ENCODE measurements around the gene TBC1D14. TPM values are rescaled to one million over a fixed set of nuclear protein-coding genes. Genes with fewer than 3 reads are reported as not detected.
A peak's percentile ranks its signal among the peaks of the same experiment; 100 is the strongest.

The TBC1D14 gene
- total and polyA plus RNA-seq, 9 of the 15 experiments (the other 6 are each of a cell fraction or from before 2014, with no cell fraction given) = 2.1 to 59.6 (median 44.8) TPM

GRCh38 chr4:6909113-6909969 lies at the start of gene TBC1D14 (continued):
- TF ChIP-seq HNRNPLL (IDR thresholded peaks at IDR 0.05; ENCODE audit: low read depth, low read length, poor library complexity, severe bottlenecking) = peak; percentile 23
- no peak for TF ChIP-seq ZNF699 (CRISPR knock-in tag; IDR thresholded peaks at IDR 0.05; ENCODE audit: insufficient replicate concordance)
- TF ChIP-seq ZNF232 (CRISPR knock-in tag; IDR thresholded peaks at IDR 0.05) = no peak
- TF ChIP-seq GATAD2A (IDR thresholded peaks at IDR 0.05) = peak; percentile 86; the same call in 1 of the 2 replicates
- no peak for TF ChIP-seq TSC22D4 (tag; IDR thresholded peaks at IDR 0.05)
- TF ChIP-seq ZNF766 (CRISPR knock-in tag; conservative IDR thresholded peaks at IDR 0.05) = peak; percentile 36
- no peak for TF ChIP-seq ZNF77 (CRISPR knock-in tag; IDR thresholded peaks at IDR 0.05)
- TF ChIP-seq ZNF695 (CRISPR knock-in tag; IDR thresholded peaks at IDR 0.05) = no peak
- TF ChIP-seq, protein P1, sequence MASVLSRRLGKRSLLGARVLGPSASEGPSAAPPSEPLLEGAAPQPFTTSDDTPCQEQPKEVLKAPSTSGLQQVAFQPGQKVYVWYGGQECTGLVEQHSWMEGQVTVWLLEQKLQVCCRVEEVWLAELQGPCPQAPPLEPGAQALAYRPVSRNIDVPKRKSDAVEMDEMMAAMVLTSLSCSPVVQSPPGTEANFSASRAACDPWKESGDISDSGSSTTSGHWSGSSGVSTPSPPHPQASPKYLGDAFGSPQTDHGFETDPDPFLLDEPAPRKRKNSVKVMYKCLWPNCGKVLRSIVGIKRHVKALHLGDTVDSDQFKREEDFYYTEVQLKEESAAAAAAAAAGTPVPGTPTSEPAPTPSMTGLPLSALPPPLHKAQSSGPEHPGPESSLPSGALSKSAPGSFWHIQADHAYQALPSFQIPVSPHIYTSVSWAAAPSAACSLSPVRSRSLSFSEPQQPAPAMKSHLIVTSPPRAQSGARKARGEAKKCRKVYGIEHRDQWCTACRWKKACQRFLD (CRISPR knock-in tag; IDR thresholded peaks at IDR 0.05) = no peak
- TF ChIP-seq ZNF830 (CRISPR knock-in tag; IDR thresholded peaks at IDR 0.05) = no peak
- no peak for TF ChIP-seq MNT (conservative IDR thresholded peaks at IDR 0.05)
- no peak; a peak in 1 of 4 replicates for TF ChIP-seq SRF (CRISPR knock-in tag; IDR thresholded peaks at IDR 0.05)
- TF ChIP-seq ZNF445 (CRISPR knock-in tag; IDR thresholded peaks at IDR 0.05; ENCODE audit: low read depth) = no peak
- TF ChIP-seq ZBTB17 (CRISPR knock-in tag; IDR thresholded peaks at IDR 0.05) = peak; percentile 99
- TF ChIP-seq, protein P2, sequence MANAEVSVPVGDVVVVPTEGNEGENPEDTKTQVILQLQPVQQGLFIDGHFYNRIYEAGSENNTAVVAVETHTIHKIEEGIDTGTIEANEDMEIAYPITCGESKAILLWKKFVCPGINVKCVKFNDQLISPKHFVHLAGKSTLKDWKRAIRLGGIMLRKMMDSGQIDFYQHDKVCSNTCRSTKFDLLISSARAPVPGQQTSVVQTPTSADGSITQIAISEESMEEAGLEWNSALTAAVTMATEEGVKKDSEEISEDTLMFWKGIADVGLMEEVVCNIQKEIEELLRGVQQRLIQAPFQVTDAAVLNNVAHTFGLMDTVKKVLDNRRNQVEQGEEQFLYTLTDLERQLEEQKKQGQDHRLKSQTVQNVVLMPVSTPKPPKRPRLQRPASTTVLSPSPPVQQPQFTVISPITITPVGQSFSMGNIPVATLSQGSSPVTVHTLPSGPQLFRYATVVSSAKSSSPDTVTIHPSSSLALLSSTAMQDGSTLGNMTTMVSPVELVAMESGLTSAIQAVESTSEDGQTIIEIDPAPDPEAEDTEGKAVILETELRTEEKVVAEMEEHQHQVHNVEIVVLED (CRISPR knock-in tag; IDR thresholded peaks at IDR 0.05) = peak; percentile 79
- no peak for TF ChIP-seq ZNF197 (CRISPR knock-in tag; IDR thresholded peaks at IDR 0.05; ENCODE audit: low read depth)
- TF ChIP-seq ZZZ3 (IDR thresholded peaks at IDR 0.05) = no peak
- no peak for TF ChIP-seq KDM4B (IDR thresholded peaks at IDR 0.05; ENCODE audit: borderline replicate concordance in 2 of 2, low read depth in 1 of 2)
- TF ChIP-seq ZNF165 (CRISPR knock-in tag; IDR thresholded peaks at IDR 0.05; ENCODE audit: borderline replicate concordance) = no peak
- no peak for TF ChIP-seq CREB3 (tag; conservative IDR thresholded peaks at IDR 0.05; ENCODE audit: low read depth)
- no peak for TF ChIP-seq EP400 (IDR thresholded peaks at IDR 0.05)
- TF ChIP-seq ZNF583 (CRISPR knock-in tag; IDR thresholded peaks at IDR 0.05) = peak; percentile 14; the same call in 1 of the 2 replicates
- TF ChIP-seq ZKSCAN3 (CRISPR knock-in tag; IDR thresholded peaks at IDR 0.05) = no peak
- peak; percentile 73; the same call in 1 of the 2 replicates for TF ChIP-seq L3MBTL2 (IDR thresholded peaks at IDR 0.05)

All from K562 (cell line).